GM12878 (cell line): ENCODE data around the gene TMEM40.

Experiments
- CEBPB ChIP-seq, 2 experiments: fragments of 150-350 bp in 1 of 2; IDR thresholded peaks; 2 replicates each; pipeline ENCODE4 v1.6.1; 2012 to 2014; ENCODE audit warnings: low read depth in 2 of 2, low read length in 2 of 2, borderline replicate concordance in 1 of 2, inconsistent platforms in 1 of 2
- CEBPZ ChIP-seq: fragments of 150-350 bp; IDR thresholded peaks from 2 replicates; pipeline ENCODE4 v1.6.1; 2016; ENCODE audit warnings: low read depth, low read length
- E4F1 ChIP-seq: fragments of 450-650 bp; IDR thresholded peaks from 2 replicates; pipeline ENCODE4 v1.6.1; 2018; ENCODE audit warnings: borderline replicate concordance, mild to moderate bottlenecking; ENCODE audit not compliant: partially characterized antibody
- GATAD2B ChIP-seq: fragments of 450-650 bp; conservative IDR thresholded peaks from 2 replicates; pipeline ENCODE4 v1.6.1; 2017; ENCODE audit warnings: low read depth, mild to moderate bottlenecking, moderate library complexity
- POLR2AphosphoS5 ChIP-seq: IDR thresholded peaks from 2 replicates; pipeline ENCODE4 v1.6.1; 2011; ENCODE audit warnings: mild to moderate bottlenecking, low read length, inconsistent platforms
- SMAD1 ChIP-seq: fragments of 450-650 bp; IDR thresholded peaks from 2 replicates; pipeline ENCODE4 v1.6.1; 2018; ENCODE audit warnings: mild to moderate bottlenecking, low read depth; ENCODE audit not compliant: partially characterized antibody
- TF ChIP-seq, protein P1 (sequence below), 3 experiments: IDR thresholded peaks in 2 of 3; conservative IDR thresholded peaks in 1 of 3; 2 replicates each; pipeline ENCODE4 v1.5.1; 2011; ENCODE audit warnings: low read depth in 3 of 3, low read length in 3 of 3, mild to moderate bottlenecking in 3 of 3, control low read depth in 2 of 3, moderate library complexity in 2 of 3, inconsistent platforms in 1 of 3, mixed read lengths in 1 of 3; ENCODE audit not compliant: control insufficient read depth in 2 of 3, insufficient read depth in 1 of 3; ENCODE audit errors: extremely low read depth in 1 of 3

DNA sequence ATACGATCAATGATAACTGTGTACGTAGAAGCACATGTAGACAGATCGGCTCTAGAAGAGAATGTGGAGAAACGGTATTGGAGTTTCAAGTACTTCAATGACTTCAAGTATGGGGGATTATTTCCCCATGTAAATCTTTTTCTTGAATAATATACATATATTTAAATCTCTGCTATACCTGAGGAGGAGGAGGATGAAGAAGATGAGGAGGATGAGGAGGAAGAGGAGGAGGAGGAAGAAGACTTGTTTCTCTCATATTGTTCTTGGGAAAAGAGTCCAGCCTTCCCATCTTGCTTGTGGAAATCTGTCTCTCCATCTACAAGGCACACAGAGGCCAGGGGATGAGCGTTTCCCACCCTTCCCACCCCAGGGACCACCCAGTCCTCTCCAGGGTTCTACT, 10.6 kb downstream of the TMEM40 start:
- TF ChIP-seq SMAD1 (no peak), GATAD2B (no peak), CEBPZ (no peak), E4F1 (no peak), CEBPB (IDR thresholded peaks at IDR 0.05; ENCODE audit: borderline replicate concordance in 1 of 2, low read depth in 2 of 2, low read length in 2 of 2) (no peak), POLR2AphosphoS5 (no peak)
- TF ChIP-seq, protein P1, sequence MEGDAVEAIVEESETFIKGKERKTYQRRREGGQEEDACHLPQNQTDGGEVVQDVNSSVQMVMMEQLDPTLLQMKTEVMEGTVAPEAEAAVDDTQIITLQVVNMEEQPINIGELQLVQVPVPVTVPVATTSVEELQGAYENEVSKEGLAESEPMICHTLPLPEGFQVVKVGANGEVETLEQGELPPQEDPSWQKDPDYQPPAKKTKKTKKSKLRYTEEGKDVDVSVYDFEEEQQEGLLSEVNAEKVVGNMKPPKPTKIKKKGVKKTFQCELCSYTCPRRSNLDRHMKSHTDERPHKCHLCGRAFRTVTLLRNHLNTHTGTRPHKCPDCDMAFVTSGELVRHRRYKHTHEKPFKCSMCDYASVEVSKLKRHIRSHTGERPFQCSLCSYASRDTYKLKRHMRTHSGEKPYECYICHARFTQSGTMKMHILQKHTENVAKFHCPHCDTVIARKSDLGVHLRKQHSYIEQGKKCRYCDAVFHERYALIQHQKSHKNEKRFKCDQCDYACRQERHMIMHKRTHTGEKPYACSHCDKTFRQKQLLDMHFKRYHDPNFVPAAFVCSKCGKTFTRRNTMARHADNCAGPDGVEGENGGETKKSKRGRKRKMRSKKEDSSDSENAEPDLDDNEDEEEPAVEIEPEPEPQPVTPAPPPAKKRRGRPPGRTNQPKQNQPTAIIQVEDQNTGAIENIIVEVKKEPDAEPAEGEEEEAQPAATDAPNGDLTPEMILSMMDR (IDR thresholded peaks at IDR 0.05 in 2 of 3, conservative IDR thresholded peaks at IDR 0.05 in 1 of 3; ENCODE audit: control insufficient read depth in 2 of 3, extremely low read depth in 1 of 3, insufficient read depth in 1 of 3, low read depth in 3 of 3, low read length in 3 of 3), result no peak
